HCT116 (cell line): Measurements from ENCODE around the gene PTP4A2.

Experiments used
- EGR1 ChIP-seq: IDR thresholded peaks from 2 replicates; pipeline ENCODE4 v1.6.1; 2012; ENCODE audit warnings: low read depth
- EZH2 ChIP-seq: fragments of 200-600 bp; sonication (generic); IDR thresholded peaks from 2 replicates; pipeline ENCODE4 v1.6.1; 2017; ENCODE audit warnings: antibody characterized with exemption, mixed run types
- EZH2phosphoT487 ChIP-seq: fragments of 200-600 bp; IDR thresholded peaks from 2 replicates; pipeline ENCODE4 v1.6.1; 2018; ENCODE audit warnings: antibody characterized with exemption, borderline replicate concordance
- POLR2A ChIP-seq: IDR thresholded peaks from 2 replicates; pipeline ENCODE4 v1.7.0; 2011; ENCODE audit warnings: borderline replicate concordance; ENCODE audit not compliant: insufficient read depth, insufficient read length; ENCODE audit errors: extremely low read depth
- POLR2AphosphoS5 ChIP-seq: IDR thresholded peaks from 2 replicates; pipeline ENCODE4 v1.6.1; 2011; ENCODE audit warnings: mild to moderate bottlenecking, low read depth, low read length, moderate library complexity
- RAD21 ChIP-seq: IDR thresholded peaks from 2 replicates; pipeline ENCODE4 v1.6.1; 2012; ENCODE audit warnings: low read depth, mild to moderate bottlenecking
- SIN3A ChIP-seq: IDR thresholded peaks from 2 replicates; pipeline ENCODE4 v1.6.1; 2012; ENCODE audit warnings: low read depth
- SP1 ChIP-seq: IDR thresholded peaks from 2 replicates; pipeline ENCODE4 v1.6.1; 2012; ENCODE audit warnings: low read depth
- TCF7L2 ChIP-seq: IDR thresholded peaks from 2 replicates; pipeline ENCODE4 v1.7.0; 2011; ENCODE audit warnings: borderline replicate concordance, inconsistent platforms; ENCODE audit not compliant: insufficient read depth, insufficient read length; ENCODE audit errors: extremely low read depth
- TF ChIP-seq, protein P1 (sequence below), 3 experiments: fragments of 200-600 bp in 1 of 3; sonication (generic) in 1 of 3; IDR thresholded peaks in 2 of 3; conservative IDR thresholded peaks in 1 of 3; 2 replicates each; pipeline ENCODE4 v1.5.1; 2012 to 2017; ENCODE audit warnings: low read depth in 2 of 3, low read length in 2 of 3, antibody characterized with exemption in 1 of 3, borderline replicate concordance in 1 of 3, control low read depth in 1 of 3, mild to moderate bottlenecking in 1 of 3, mixed read lengths in 1 of 3, mixed run types in 1 of 3, moderate library complexity in 1 of 3; ENCODE audit not compliant: insufficient read depth in 1 of 3
- TF ChIP-seq, protein P2 (sequence below): IDR thresholded peaks from 2 replicates; pipeline ENCODE4 v1.6.1; 2012; ENCODE audit warnings: low read depth
- TF ChIP-seq, protein P3 (sequence below): IDR thresholded peaks from 2 replicates; pipeline ENCODE4 v1.6.1; 2011; ENCODE audit warnings: mild to moderate bottlenecking, low read length, moderate library complexity; ENCODE audit not compliant: insufficient replicate concordance; ENCODE audit errors: extremely low read depth

DNA sequence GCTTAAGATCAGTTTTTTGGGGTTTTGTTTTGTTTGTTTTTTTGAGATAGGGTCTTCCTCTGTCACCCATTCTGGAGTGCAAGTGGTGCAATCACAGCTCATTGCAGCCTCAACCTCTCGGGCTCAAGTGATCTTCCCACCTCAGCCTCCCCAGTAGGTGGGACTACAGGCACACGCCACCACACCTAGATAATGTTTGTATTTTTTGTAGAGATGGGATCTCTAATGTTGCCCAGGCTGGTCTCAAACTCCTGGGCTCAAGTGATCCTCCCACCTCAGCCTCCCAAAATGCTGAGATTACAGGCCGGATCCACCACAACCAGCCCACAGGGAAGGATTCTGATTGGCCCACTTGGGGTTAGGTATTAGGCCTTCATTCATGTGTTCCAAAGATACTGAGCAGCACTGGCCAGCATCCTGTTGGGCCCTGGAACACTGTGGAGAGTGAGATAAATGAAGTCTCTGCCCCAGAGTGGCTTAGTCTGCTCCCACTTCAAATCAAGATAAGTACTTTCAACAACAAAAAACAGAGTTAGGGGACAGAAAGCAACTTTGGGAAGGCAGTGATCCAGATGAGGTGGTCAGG lies 54.7 kb downstream of the PTP4A2 start:
- no peak for TF ChIP-seq POLR2A
- TF ChIP-seq, protein P1, sequence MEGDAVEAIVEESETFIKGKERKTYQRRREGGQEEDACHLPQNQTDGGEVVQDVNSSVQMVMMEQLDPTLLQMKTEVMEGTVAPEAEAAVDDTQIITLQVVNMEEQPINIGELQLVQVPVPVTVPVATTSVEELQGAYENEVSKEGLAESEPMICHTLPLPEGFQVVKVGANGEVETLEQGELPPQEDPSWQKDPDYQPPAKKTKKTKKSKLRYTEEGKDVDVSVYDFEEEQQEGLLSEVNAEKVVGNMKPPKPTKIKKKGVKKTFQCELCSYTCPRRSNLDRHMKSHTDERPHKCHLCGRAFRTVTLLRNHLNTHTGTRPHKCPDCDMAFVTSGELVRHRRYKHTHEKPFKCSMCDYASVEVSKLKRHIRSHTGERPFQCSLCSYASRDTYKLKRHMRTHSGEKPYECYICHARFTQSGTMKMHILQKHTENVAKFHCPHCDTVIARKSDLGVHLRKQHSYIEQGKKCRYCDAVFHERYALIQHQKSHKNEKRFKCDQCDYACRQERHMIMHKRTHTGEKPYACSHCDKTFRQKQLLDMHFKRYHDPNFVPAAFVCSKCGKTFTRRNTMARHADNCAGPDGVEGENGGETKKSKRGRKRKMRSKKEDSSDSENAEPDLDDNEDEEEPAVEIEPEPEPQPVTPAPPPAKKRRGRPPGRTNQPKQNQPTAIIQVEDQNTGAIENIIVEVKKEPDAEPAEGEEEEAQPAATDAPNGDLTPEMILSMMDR (IDR thresholded peaks at IDR 0.05 in 2 of 3, conservative IDR thresholded peaks at IDR 0.05 in 1 of 3; ENCODE audit: borderline replicate concordance in 1 of 3, insufficient read depth in 1 of 3, low read depth in 2 of 3, low read length in 2 of 3): no peak
- TF ChIP-seq, protein P2, sequence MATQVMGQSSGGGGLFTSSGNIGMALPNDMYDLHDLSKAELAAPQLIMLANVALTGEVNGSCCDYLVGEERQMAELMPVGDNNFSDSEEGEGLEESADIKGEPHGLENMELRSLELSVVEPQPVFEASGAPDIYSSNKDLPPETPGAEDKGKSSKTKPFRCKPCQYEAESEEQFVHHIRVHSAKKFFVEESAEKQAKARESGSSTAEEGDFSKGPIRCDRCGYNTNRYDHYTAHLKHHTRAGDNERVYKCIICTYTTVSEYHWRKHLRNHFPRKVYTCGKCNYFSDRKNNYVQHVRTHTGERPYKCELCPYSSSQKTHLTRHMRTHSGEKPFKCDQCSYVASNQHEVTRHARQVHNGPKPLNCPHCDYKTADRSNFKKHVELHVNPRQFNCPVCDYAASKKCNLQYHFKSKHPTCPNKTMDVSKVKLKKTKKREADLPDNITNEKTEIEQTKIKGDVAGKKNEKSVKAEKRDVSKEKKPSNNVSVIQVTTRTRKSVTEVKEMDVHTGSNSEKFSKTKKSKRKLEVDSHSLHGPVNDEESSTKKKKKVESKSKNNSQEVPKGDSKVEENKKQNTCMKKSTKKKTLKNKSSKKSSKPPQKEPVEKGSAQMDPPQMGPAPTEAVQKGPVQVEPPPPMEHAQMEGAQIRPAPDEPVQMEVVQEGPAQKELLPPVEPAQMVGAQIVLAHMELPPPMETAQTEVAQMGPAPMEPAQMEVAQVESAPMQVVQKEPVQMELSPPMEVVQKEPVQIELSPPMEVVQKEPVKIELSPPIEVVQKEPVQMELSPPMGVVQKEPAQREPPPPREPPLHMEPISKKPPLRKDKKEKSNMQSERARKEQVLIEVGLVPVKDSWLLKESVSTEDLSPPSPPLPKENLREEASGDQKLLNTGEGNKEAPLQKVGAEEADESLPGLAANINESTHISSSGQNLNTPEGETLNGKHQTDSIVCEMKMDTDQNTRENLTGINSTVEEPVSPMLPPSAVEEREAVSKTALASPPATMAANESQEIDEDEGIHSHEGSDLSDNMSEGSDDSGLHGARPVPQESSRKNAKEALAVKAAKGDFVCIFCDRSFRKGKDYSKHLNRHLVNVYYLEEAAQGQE: no peak
- TF ChIP-seq EZH2: no peak
- no peak for TF ChIP-seq SP1
- TF ChIP-seq SIN3A: no peak
- TF ChIP-seq TCF7L2: no peak
- no peak for TF ChIP-seq POLR2AphosphoS5
- no peak for TF ChIP-seq EZH2phosphoT487
- TF ChIP-seq RAD21: no peak
- TF ChIP-seq, protein P3, sequence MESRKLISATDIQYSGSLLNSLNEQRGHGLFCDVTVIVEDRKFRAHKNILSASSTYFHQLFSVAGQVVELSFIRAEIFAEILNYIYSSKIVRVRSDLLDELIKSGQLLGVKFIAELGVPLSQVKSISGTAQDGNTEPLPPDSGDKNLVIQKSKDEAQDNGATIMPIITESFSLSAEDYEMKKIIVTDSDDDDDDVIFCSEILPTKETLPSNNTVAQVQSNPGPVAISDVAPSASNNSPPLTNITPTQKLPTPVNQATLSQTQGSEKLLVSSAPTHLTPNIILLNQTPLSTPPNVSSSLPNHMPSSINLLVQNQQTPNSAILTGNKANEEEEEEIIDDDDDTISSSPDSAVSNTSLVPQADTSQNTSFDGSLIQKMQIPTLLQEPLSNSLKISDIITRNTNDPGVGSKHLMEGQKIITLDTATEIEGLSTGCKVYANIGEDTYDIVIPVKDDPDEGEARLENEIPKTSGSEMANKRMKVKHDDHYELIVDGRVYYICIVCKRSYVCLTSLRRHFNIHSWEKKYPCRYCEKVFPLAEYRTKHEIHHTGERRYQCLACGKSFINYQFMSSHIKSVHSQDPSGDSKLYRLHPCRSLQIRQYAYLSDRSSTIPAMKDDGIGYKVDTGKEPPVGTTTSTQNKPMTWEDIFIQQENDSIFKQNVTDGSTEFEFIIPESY: no peak
- TF ChIP-seq EGR1: no peak
